Testis (tissue), 2 donors: ENCODE results near the gene GET4.

ENCODE experiments used
- CTCF ChIP-seq, 3 experiments: fragments of 450-650 bp in 2 of 3; fragments of 200-600 bp in 1 of 3; sonication (generic) in 1 of 3; IDR thresholded peaks; one replicate each; pipeline ENCODE4 v1.5.1; 2016 to 2019; ENCODE audit warnings: antibody characterized with exemption in 3 of 3, mild to moderate bottlenecking in 2 of 3, moderate library complexity in 1 of 3
- POLR2A ChIP-seq: fragments of 450-650 bp; IDR thresholded peaks from one replicate; pipeline ENCODE4 v1.6.1; 2017; ENCODE audit warnings: antibody characterized with exemption, mild to moderate bottlenecking, moderate library complexity

DNA sequence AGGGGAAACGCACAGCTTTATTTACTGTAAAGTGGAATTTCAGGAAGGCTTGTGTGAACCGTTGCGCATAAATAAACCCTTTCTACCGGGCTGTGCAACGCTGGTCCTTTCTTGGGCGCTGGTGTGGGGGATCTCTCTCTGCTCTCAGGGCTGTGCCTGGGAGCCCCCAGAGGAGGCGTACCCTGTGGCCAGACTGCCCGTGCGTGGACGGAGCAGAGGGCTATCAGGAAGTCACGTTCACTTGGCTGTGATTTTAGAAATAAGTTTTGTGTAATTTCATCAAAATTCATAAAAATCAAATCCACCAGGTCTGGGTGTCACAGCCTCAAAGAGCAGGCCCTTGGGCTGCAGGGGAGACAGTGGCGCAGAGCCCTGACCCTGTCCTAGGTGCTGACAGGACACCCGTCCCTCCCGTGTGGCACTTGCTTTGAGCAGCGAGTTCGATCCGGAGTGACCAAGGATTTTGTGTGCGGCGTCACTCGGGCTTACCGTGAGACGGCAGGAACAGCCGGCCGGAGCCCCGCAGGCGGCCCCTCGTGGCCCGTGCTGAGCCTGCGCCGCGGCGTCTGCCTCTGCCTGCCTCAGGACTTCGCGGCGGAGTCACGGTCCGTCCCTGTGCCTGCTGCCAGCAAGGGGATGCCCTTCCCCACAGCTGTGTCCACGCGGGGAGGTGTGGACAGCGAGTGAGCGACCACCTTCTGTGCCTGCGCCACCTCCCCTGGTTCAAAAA, 20.2 kb downstream of the GET4 start:
- TF ChIP-seq CTCF (IDR thresholded peaks at IDR 0.05) = no peak
- TF ChIP-seq POLR2A = no peak
